Measurements from ENCODE around the gene TRAF7.
A peak's percentile ranks its signal among the peaks of the same experiment; 100 is the strongest.

GRCh38 chr16:2205104-2205966 is 49.8 kb downstream of the TRAF7 start, which contains the start of gene MLST8:
- TF ChIP-seq REST (IDR thresholded peaks at IDR 0.05; ENCODE audit: insufficient read depth in 1 of 2, low read depth in 2 of 2, low read length in 2 of 2) (0 out of 4 replicates have a peak, but pooled peaks of 1 of the 2 experiments have one; percentile 7), POLR2AphosphoS5 (IDR thresholded peaks at IDR 0.05; ENCODE audit: low read depth, low read length) (peak; percentile 87), SIN3A (IDR thresholded peaks at IDR 0.05; ENCODE audit: borderline replicate concordance, insufficient read depth, low read length) (no peak)

Data from PFSK-1 (cell line).